ENCODE data around the gene ENGASE.

- TF ChIP-seq POLR2A (IDR thresholded peaks at IDR 0.05) (no peak), CTCF (IDR thresholded peaks at IDR 0.05) (no peak)
Observed at GRCh38 chr17:79064026-79064425, 10.6 kb upstream of the ENGASE start.

Measured in lower leg skin (tissue), 3 donors.